Measurements from ENCODE around the gene ATP8A2. TPM values are rescaled to one million over a fixed set of nuclear protein-coding genes. Genes with fewer than 3 reads are reported as not detected.
A peak's percentile ranks its signal among the peaks of the same experiment; 100 is the strongest.

ATP8A2 gene
- polyA plus RNA-seq, 3 donors = not detected

DNA sequence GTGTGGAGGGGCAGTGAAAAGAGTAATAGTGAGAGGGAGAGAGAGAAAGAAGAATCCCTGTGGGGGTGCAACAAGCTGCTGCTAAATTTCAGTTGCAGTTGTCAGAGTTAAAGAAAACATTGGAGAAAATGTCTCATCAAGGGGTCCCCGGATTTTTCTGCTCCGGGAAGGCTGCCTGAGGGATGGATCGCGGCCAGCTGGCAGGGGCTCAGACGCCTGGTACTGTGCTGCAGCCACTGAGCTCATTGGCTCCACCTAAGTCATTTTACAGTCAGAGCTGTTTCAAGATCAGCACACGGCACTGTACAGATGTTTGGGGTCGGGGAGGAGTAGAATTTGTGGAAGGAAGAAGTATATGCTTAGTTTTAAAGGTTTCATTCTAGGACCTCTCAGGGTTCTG is 573.8 kb downstream of the ATP8A2 start:
- peaks cover 7% of the 10 kb centered on the region for H3K4me1 Mint-ChIP-seq
- no peaks in the 10 kb centered on the region for H3K79me2 ChIP-seq (ENCODE audit: insufficient read depth, low read length)
- H3K36me3 ChIP-seq (replicated peaks in 1 of 2; ENCODE audit: control insufficient read depth in 1 of 2, insufficient read depth in 2 of 2, low read length in 2 of 2) = no peaks in the 10 kb centered on the region
- H3K9me3 ChIP-seq (replicated peaks in 1 of 2; ENCODE audit: control insufficient read depth in 1 of 2, insufficient read depth in 1 of 2, low read length in 2 of 2) = peaks cover 0 to 2% of the 10 kb centered on the region in 2 donors
- no peaks in the 10 kb centered on the region for H3K27me3 ChIP-seq (ENCODE audit: control insufficient read depth in 2 of 2, insufficient read depth in 2 of 2, low read length in 2 of 2)
- H3K36me3 Mint-ChIP-seq = no peaks in the 10 kb centered on the region
- H3K4me2 ChIP-seq (replicated peaks; ENCODE audit: extremely low read depth, low read length, poor library complexity, severe bottlenecking) = no peak overlapping the region
- peak overlapping the region in 1 of 7 donors; percentile 21 for H3K27ac Mint-ChIP-seq
- H3K9me3 Mint-ChIP-seq = peaks cover 0 to 9% (median 3%) of the 10 kb centered on the region in 7 donors
- H3K27me3 Mint-ChIP-seq (ENCODE audit: low read depth in 3 of 3) = peaks cover 4 to 7% (median 5%) of the 10 kb centered on the region in 3 donors
- H3K9ac ChIP-seq (ENCODE audit: insufficient read depth, low read length, poor library complexity, severe bottlenecking) = no peak overlapping the region
- H2AFZ ChIP-seq (ENCODE audit: insufficient read depth, low read depth, low read length, poor library complexity, severe bottlenecking) = no peak overlapping the region
- H3K4me3 Mint-ChIP-seq = no peak overlapping the region
- no peak for DNase-seq
- H3K4me3 ChIP-seq (replicated peaks in 1 of 3; ENCODE audit: low read depth in 2 of 3, low read length in 3 of 3) = no peak overlapping the region
- intact Hi-C loops (cut with micrococcal nuclease) = no loop called here
- peaks cover 0 to 12% of the 10 kb centered on the region in 2 donors for H3K4me1 ChIP-seq (ENCODE audit: control insufficient read depth in 1 of 2, insufficient read depth in 2 of 2, low read length in 2 of 2)
- H3K27ac ChIP-seq (ENCODE audit: low read depth in 1 of 2, low read length in 2 of 2) = no peak overlapping the region
- TF ChIP-seq, protein P1, sequence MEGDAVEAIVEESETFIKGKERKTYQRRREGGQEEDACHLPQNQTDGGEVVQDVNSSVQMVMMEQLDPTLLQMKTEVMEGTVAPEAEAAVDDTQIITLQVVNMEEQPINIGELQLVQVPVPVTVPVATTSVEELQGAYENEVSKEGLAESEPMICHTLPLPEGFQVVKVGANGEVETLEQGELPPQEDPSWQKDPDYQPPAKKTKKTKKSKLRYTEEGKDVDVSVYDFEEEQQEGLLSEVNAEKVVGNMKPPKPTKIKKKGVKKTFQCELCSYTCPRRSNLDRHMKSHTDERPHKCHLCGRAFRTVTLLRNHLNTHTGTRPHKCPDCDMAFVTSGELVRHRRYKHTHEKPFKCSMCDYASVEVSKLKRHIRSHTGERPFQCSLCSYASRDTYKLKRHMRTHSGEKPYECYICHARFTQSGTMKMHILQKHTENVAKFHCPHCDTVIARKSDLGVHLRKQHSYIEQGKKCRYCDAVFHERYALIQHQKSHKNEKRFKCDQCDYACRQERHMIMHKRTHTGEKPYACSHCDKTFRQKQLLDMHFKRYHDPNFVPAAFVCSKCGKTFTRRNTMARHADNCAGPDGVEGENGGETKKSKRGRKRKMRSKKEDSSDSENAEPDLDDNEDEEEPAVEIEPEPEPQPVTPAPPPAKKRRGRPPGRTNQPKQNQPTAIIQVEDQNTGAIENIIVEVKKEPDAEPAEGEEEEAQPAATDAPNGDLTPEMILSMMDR (IDR thresholded peaks at IDR 0.05) = no peak
- no peaks in the 10 kb centered on the region for H4K20me1 ChIP-seq (ENCODE audit: insufficient read depth, low read length)
- WGBS (ENCODE audit: insufficient coverage) = 85% methylated on average over 7 of the region's 7 CpGs

DNA sequence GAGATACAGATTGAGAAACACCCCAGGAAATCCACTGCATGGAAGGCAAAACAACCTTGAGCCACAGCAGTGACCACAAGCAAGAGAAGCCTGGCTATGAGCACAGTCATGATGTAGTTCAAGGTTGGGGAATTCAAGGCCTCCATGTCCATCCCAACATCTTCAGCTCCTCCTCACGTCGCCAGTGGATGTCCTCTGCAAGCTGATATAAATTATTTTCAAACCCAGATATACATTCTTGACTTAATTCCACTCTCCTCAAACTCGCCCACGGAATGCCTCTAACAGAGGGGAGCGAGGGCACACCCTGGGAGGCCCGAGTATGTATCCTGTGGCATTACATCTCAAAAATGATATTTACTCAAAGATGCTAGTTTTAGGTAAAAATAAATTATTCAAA is 574.5 kb downstream of the ATP8A2 start:
- H3K9me3 ChIP-seq (replicated peaks in 1 of 2; ENCODE audit: control insufficient read depth in 1 of 2, insufficient read depth in 1 of 2, low read length in 2 of 2) = peaks cover 0 to 5% of the 10 kb centered on the region in 2 donors
- no peaks in the 10 kb centered on the region for H3K36me3 ChIP-seq (replicated peaks in 1 of 2; ENCODE audit: control insufficient read depth in 1 of 2, insufficient read depth in 2 of 2, low read length in 2 of 2)
- Mint-ChIP-seq H3K9me3 (peaks cover 0 to 9% (median 3%) of the 10 kb centered on the region in 7 donors), H3K4me3 (no peak overlapping the region), H3K27me3 (ENCODE audit: low read depth in 3 of 3) (peaks cover 3 to 7% (median 5%) of the 10 kb centered on the region in 3 donors), H3K36me3 (no peaks in the 10 kb centered on the region), H3K27ac (no peak overlapping the region), H3K4me1 (peaks cover 7% of the 10 kb centered on the region)
- H3K27ac ChIP-seq (ENCODE audit: low read depth in 1 of 2, low read length in 2 of 2) = no peak overlapping the region
- H3K79me2 ChIP-seq (ENCODE audit: insufficient read depth, low read length) = no peaks in the 10 kb centered on the region
- TF ChIP-seq, protein P1 (IDR thresholded peaks at IDR 0.05) = no peak
- intact Hi-C loops (cut with micrococcal nuclease) = no loop called here
- no peak overlapping the region for H3K4me3 ChIP-seq (replicated peaks in 1 of 3; ENCODE audit: low read depth in 2 of 3, low read length in 3 of 3)
- no peak overlapping the region for H3K4me2 ChIP-seq (replicated peaks; ENCODE audit: extremely low read depth, low read length, poor library complexity, severe bottlenecking)
- no peak for DNase-seq
- no peaks in the 10 kb centered on the region for H3K27me3 ChIP-seq (ENCODE audit: control insufficient read depth in 2 of 2, insufficient read depth in 2 of 2, low read length in 2 of 2)
- no peak overlapping the region for H2AFZ ChIP-seq (ENCODE audit: insufficient read depth, low read depth, low read length, poor library complexity, severe bottlenecking)
- H4K20me1 ChIP-seq (ENCODE audit: insufficient read depth, low read length) = no peaks in the 10 kb centered on the region
- peaks cover 0 to 12% of the 10 kb centered on the region in 2 donors for H3K4me1 ChIP-seq (ENCODE audit: control insufficient read depth in 1 of 2, insufficient read depth in 2 of 2, low read length in 2 of 2)
- H3K9ac ChIP-seq (ENCODE audit: insufficient read depth, low read length, poor library complexity, severe bottlenecking) = no peak overlapping the region
- WGBS (ENCODE audit: insufficient coverage) = no CpG with 5 or more reads among the region's 6 CpGs

Data from CD14-positive monocyte (primary cell).